HEK293T (cell line): ENCODE results near the gene CADPS2.

ENCODE experiments used
- BHLHE40 ChIP-seq: fragments of 450-650 bp; IDR thresholded peaks from 2 replicates; pipeline ENCODE4 v1.6.1; 2016; ENCODE audit warnings: mild to moderate bottlenecking, moderate library complexity, borderline replicate concordance
- ELF4 ChIP-seq: fragments of 450-650 bp; IDR thresholded peaks from 2 replicates; pipeline ENCODE4 v1.6.1; 2017; ENCODE audit warnings: antibody characterized with exemption
- FOXK2 ChIP-seq: fragments of 450-650 bp; IDR thresholded peaks from 2 replicates; pipeline ENCODE4 v1.6.1; 2016; ENCODE audit warnings: mild to moderate bottlenecking

- TF ChIP-seq ELF4 (no peak), FOXK2 (no peak), BHLHE40 (no peak)
Observed at GRCh38 chr7:122715183-122715582, 171.1 kb downstream of the CADPS2 start.
